Right ventricle myocardium inferior (tissue), 1 donor: ENCODE results near the gene SH3BGR. TPM values are rescaled to one million over a fixed set of nuclear protein-coding genes. Genes with fewer than 3 reads are reported as not detected.

Source experiments
- ATAC-seq: fragments of 200-7000 bp; cut with Tn5 transposase; one replicate; pipeline ENCODE4 v1.9.1; 2020; ENCODE audit warnings: mild to moderate bottlenecking, moderate library complexity
- DNase-seq: peaks from one replicate; pipeline ENCODE4 v3.0.0; 2021; ENCODE audit errors: missing footprints
- intact Hi-C: fragments of 100-400 bp; cut with DNase I; formaldehyde crosslinking; loops from one replicate; pipeline ENCODE4 v1.11.0; 2022
- total RNA-seq: library from RNA; stranded (reverse); fragmentation: NEBNext Ultra II Directional; extraction: Animal tissue kit (Norgen Biotek cat#: 25700); gene quantifications from one replicate; pipeline ENCODE4 v1.2.1, GENCODE V29; 2021
- donor health status: DM: no; HTN: yes; CAD: no; lungs with severe emphysema.

Gene SH3BGR
- total RNA-seq, 1 donor from 2014 or later = 159 TPM

DNA sequence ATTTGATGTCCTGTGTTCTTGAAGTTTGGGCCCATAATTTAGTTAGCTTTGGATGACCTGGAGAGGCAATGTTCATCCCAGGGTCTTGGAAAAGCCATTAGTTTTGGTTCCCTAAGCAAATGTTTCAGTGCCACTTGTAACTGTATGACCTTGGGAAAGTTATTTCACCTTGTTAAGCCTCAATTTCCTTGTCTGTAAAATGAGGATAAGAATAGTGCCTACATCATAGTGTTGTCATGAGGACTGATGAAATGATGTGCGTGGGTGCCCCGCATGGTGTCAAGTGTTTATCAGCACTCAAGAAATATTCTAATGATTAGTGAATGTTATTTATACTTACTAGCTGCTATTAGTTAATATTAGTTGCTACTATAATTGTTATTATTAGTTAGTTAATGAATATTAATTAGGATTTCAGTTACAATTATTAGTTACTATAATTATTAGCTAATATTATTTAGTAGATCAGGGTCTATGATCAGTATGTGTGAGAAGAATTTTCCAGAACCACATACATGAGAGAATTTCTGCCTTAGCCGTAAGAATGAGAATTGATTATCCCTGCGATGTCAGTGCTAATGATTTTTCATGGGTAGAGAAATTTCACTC, 1.9 kb downstream of the SH3BGR start:
- DNase-seq (no peak), ATAC-seq (no peak)
- intact Hi-C loops = no loop called here

DNA sequence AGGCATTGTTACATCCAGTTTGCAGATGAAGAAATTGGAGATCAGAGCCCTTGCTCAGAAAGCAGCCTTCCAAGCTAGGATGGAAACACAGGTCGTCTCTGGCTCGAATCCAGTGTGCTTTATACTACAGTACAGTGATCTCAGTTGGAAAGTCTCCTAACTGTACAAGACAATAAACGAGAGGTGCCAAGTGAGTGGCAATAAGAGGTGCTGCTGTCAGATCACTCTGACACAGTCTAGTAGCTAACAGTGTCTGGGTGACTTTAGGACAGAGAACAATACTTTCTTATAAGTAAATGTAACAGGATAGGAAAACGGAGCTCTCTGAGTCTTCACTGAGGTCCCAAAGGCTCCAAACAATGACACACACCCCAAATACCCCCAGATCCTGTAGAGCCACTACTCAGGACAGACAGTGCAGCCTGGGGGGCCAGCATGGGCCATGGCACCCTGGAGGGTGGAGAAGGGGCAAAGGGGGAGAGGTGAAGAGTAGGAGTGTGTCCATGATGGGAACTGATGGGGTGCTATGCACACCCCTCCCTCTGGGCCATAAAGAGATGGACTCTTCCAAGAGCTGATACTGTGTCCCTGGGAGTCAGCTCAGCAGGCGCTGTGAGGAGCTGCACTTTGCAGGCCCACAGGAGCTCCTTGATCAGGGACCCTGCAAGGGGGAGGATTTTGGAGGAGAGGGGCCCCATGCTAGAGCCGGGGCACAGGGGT, 3.3 kb downstream of the SH3BGR start:
- DNase-seq (no peak), ATAC-seq (peak; percentile 53)
- intact Hi-C loops = no loop called here

DNA sequence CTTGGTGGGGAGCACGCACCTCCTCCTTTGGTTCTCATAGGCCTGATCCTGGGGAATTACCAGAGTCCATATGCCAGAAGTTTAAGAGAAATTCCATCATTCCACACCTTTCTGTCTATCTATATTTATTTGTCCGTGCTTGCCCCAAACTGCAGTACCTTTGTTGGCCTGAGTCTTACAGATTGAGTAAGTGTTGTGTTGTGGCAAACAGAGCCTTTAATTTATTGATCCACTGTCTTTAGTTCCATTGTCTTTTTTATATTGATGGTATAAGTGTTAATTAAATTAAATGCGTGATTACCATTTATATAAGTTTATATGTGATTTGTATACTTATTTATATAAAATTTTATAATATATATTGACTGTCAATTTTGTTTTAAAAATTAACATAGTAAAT, 4.9 kb downstream of the SH3BGR start:
- intact Hi-C loops = no loop called here
- ATAC-seq (no peak), DNase-seq (no peak)

- DNase-seq (no peak), ATAC-seq (no peak)
- intact Hi-C loops = no loop called here
Observed at GRCh38 chr21:39461419-39461818, 9.6 kb downstream of the SH3BGR start.

GRCh38 chr21:39463308-39463707, 11.5 kb downstream of the SH3BGR start:
- ATAC-seq = no peak
- intact Hi-C loops = no loop called here
- no peak for DNase-seq

GRCh38 chr21:39466584-39466983, 14.8 kb downstream of the SH3BGR start:
- DNase-seq = no peak
- no peak for ATAC-seq
- intact Hi-C loops = no loop called here

DNA sequence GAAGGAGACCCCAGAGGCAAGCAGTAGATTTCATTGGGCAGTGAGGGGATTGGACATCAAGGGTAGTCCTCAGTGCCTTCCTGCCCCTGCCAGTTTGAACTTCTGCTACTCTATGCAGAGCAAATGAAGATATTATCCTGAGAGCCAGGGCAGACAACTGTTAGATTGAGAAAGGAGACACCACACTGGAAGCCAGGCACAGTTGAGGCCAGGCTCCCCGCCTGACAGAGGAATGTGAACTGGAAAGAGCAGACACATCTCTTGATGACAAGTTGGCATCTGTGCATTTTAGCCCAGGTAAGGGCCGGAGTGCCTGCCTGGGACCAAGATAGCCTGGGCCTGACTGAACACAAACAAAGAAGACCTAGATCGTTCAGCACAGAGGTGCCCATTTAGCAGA, 16.0 kb downstream of the SH3BGR start:
- intact Hi-C loops = no loop called here
- ATAC-seq (no peak), DNase-seq (peak; percentile 50)

DNA sequence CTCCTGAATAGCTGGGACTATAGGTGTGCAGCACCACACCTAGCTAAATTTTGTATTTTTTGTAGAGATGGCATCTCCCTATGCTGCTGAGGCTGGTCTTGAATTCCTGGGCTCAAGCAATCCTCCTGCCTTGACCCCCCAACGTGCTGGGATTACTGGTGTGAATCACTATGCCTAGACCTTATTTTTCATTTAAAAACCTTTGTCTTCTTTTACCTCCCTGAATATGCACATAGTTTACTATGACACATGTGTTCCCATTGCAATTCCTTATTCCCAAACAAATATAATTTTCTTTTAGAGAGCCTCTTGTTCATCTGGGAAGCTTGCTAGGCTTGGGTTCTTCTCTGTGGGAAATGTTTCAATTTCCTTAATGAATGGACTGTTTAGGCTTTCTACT, 16.8 kb downstream of the SH3BGR start:
- intact Hi-C loops = no loop called here
- no peak for DNase-seq
- no peak for ATAC-seq

DNA sequence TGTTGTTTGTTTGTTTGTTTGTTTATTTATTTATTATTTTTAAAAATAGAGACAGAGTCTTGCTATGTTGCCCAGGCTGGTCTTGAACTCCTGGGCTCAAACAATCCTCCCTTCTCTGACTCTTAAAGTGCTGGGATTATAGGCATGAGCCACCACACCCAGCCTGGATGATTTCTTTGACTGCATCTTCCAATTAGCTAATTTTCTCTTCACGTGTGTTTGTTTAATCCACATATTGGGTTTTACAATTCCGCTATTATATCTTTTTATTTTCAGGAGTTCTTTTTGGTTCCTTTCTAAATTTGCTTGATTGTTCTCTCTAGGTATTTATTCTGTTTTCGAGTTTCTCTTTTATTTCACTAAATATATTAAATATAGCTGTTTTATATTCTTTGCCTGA, 19.8 kb downstream of the SH3BGR start:
- intact Hi-C loops = no loop called here
- no peak for ATAC-seq
- no peak for DNase-seq

- DNase-seq (no peak), ATAC-seq (no peak)
- intact Hi-C loops = no loop called here
Observed at GRCh38 chr21:39472786-39473185, 21.0 kb downstream of the SH3BGR start.

GRCh38 chr21:39474611-39475010, 22.8 kb downstream of the SH3BGR start:
- intact Hi-C loops = no loop called here
- ATAC-seq (no peak), DNase-seq (no peak)

DNA sequence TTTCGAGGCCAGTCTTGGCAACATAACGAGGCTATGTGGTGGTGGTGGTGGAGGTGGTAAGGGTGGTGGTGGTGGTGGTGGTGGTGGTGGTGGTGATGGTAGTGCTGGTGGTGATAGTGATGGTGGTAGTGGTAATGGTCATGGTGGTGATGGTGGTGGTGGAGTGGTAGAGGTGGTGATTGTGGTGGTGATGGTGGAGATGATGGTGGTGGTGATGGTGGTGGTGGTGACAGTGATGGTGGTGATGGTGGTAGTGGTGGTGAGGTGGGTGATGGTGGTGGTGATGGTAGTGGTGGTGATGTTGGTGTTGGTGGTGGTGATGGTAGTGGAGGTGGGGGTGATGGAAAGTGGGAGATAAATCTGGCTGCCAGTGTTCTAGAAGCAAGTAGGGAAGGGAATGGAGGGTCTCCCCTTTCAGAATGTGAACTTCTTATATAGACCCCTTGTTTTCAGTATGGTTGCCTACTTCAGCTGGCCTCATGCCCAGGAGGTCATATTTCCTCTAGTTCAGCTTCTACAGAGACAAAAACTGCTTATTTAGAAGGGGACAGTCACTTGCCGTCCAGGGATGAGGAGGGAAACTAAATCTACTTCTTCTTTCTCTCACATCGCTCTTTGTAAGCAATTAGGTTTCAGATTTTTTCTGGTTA, 27.5 kb downstream of the SH3BGR start:
- intact Hi-C loops = no loop called here
- ATAC-seq (no peak), DNase-seq (no peak)

GRCh38 chr21:39479814-39480182, 28.0 kb downstream of the SH3BGR start:
- ATAC-seq (no peak), DNase-seq (no peak)
- intact Hi-C loops = no loop called here

DNA sequence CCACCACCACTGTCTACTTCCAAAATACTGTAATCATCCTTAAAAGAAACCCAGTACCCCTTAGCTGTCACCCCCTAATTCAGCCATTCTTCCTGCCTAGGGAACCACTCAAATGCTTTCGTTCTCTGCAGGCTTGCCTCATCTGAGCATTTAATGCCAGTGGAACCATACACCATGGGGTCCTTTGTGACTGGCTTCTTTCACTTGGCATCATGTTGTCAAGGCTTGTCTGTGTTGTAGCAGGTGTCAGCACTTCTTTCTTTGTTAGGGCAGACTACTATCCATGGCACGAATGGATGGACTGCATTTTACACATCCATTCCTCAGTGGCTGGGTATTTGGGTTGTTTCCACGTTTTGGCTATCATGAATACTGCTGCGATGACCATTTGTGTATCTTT, 28.5 kb downstream of the SH3BGR start:
- no peak for ATAC-seq
- no peak for DNase-seq
- intact Hi-C loops = no loop called here

DNA sequence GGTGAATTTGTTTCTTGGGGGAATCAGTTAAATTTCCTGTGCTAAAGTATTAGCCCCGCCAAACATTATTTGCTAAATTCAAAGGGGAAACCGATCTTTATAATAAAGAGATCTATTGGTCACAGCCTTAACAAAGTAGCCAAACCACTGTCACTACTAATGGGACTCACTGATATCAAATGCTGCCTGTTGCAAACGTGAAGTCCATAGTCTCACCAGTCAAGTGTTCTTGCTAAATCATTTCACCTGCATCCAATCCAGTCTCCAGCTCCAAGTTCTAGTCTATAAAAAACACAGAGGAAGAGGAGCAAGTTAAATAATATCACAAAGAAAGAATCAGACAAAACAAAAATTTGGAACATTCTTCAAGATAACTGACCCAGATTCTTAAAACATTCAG, 30.1 kb downstream of the SH3BGR start:
- intact Hi-C loops = no loop called here

GRCh38 chr21:39483917-39484316, 32.1 kb downstream of the SH3BGR start:
- DNase-seq = no peak
- no peak for ATAC-seq
- intact Hi-C loops = no loop called here

More for the DNA sequence above, 30.1 kb downstream of the SH3BGR start:
- ATAC-seq (no peak), DNase-seq (no peak)

GRCh38 chr21:39484711-39485276, 33.0 kb downstream of the SH3BGR start:
- intact Hi-C loops = no loop called here
- DNase-seq (no peak), ATAC-seq (no peak)

DNA sequence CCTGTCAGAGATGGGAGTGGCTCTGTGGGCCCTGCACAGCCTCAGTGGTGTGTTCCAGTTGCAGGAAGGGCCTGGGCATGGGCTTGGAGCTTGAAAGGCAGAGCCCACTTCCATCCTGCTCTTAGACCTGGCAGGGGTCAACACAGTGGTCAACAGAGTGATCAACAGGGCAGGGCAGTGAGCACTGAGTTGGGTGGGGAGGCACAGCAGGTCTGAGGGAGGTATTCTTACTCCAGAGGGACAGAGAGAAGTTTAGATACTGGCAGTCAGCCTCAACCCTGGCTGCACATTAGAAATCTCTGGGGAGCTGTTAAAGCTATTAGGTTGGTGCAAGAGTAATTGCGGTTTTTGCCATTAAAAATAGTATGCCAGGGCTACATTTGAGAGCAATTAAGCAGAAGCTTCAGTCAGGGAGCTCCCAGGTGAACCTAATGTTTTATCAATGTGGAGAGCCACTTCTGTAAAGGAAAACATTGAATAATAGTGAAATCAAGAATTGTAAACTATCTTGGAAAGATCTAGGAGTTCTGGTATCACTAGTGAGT, 37.7 kb downstream of the SH3BGR start:
- intact Hi-C loops = no loop called here
- DNase-seq (no peak), ATAC-seq (no peak)

DNA sequence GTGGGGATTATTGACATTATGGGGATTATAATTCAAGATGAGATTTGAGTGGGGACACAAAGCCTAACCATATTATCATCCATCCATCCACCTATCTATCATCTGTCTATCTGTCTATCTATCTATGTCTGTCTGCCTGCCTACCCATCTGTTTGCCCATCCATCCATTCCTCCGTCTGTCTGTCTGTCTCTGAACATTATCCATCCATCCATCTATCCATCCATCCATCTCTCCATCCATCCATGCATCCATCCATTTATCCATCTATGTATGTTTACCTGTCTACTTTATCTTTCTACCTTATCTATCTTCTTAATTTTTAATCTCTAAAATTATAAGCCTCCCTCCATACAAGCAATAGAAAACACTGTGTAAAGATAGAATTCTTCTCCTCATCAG, 47.4 kb downstream of the SH3BGR start:
- DNase-seq (no peak), ATAC-seq (no peak)
- intact Hi-C loops = no loop called here

GRCh38 chr21:39502631-39503030, 50.9 kb downstream of the SH3BGR start:
- ATAC-seq = no peak
- intact Hi-C loops = no loop called here

More at GRCh38 chr21:39502631-39503030, 50.9 kb downstream of the SH3BGR start:
- no peak for DNase-seq
